A549 (cell line): ENCODE results near the gene MARK3. TPM values are rescaled to one million over a fixed set of nuclear protein-coding genes. Genes with fewer than 3 reads are reported as not detected.

ENCODE experiments used
- ATAC-seq, 2 experiments: fragments of 200-7000 bp in 1 of 2; fragments of >200 bp in 1 of 2; cut with Nextera tagmentation in 1 of 2; cut with Tn5 transposase in 1 of 2; 3 replicates each; pipeline versions ENCODE4 v1.8.0 to v1.9.1; 2018 to 2020; ENCODE audit warnings: mild to moderate bottlenecking in 1 of 2, moderate library complexity in 1 of 2
- CTCF ChIA-PET: fragments of 300-600 bp; sonication (Branson Sonifier 250); formaldehyde crosslinking; extraction: SDS; loops from one replicate; lab custom pipeline; 2021; ENCODE audit warnings: antibody characterized with exemption, inconsistent platforms; lab: Yijun Ruan, JAX
- POLR2A ChIA-PET: fragments of 350-600 bp; formaldehyde crosslinking; extraction: SDS; loops from one replicate; lab custom pipeline; 2021; ENCODE audit warnings: antibody characterized with exemption, inconsistent platforms; lab: Yijun Ruan, JAX
- DNase-seq, 2 experiments: peaks; one replicate each; pipeline versions ENCODE4 v3.0.0 to v3.0.0-alpha.2; 2011 to 2016; ENCODE audit warnings: low read depth in 1 of 2, low spot score in 1 of 2
- FAIRE-seq: peaks from 2 replicates; lab custom pipeline; 2011; peaks lifted over from hg19 to GRCh38; lab: Jason Lieb, UNC
- H3K27ac ChIP-seq, 2 experiments: fragments of >200 bp; sonication (Bioruptor Twin); formaldehyde crosslinking; 3 replicates each; pipeline ENCODE4 v1.5.1; 2016 to 2017
- H3K4me1 ChIP-seq: fragments of >200 bp; sonication (Bioruptor Twin); formaldehyde crosslinking; 3 replicates; pipeline ENCODE4 v1.6.1; 2016
- H3K4me2 ChIP-seq: fragments of >200 bp; sonication (Bioruptor Twin); formaldehyde crosslinking; 3 replicates; pipeline ENCODE4 v1.6.1; 2016
- H3K4me3 ChIP-seq: fragments of >200 bp; sonication (Bioruptor Twin); formaldehyde crosslinking; 3 replicates; pipeline ENCODE4 v1.5.1; 2016
- H3K9me3 ChIP-seq: fragments of >200 bp; sonication (Bioruptor Twin); formaldehyde crosslinking; 3 replicates; pipeline ENCODE4 v1.6.1; 2016
- BHLHE40 ChIP-seq: IDR thresholded peaks from 2 replicates; pipeline ENCODE4 v1.6.1; 2012; ENCODE audit warnings: low read depth, low read length, inconsistent platforms
- CBX2 ChIP-seq: fragments of 200-600 bp; sonication (generic); IDR thresholded peaks from 2 replicates; pipeline ENCODE4 v1.6.1; 2016; ENCODE audit warnings: low read depth, mild to moderate bottlenecking, borderline replicate concordance
- CEBPB ChIP-seq, 2 experiments: fragments of >200 bp in 1 of 2; sonication (Bioruptor Twin) in 1 of 2; formaldehyde crosslinking in 1 of 2; IDR thresholded peaks; 2 replicates each; pipeline ENCODE4 v1.6.1; 2012 to 2016
- CHD2 ChIP-seq: fragments of 150-350 bp; IDR thresholded peaks from 2 replicates; pipeline ENCODE4 v1.6.1; 2014; ENCODE audit warnings: low read length; ENCODE audit not compliant: partially characterized antibody
- EHF ChIP-seq: fragments of 250-450 bp; sonication (Bioruptor Pico); IDR thresholded peaks from 2 replicates; pipeline ENCODE4 v1.5.0; 2020; ENCODE audit warnings: mild to moderate bottlenecking
- ELK1 ChIP-seq: fragments of 150-350 bp; IDR thresholded peaks from 2 replicates; pipeline ENCODE4 v1.6.1; 2014; ENCODE audit warnings: low read depth, mild to moderate bottlenecking, low read length
- EP300 ChIP-seq, 2 experiments: fragments of >200 bp; sonication (Bioruptor Twin); formaldehyde crosslinking; IDR thresholded peaks; 2 replicates in 1 of 2; 3 replicates in 1 of 2; pipeline ENCODE4 v1.6.1; 2016 to 2017
- ESRRA ChIP-seq: fragments of 150-350 bp; IDR thresholded peaks from 2 replicates; pipeline ENCODE4 v1.6.1; 2014; ENCODE audit warnings: mild to moderate bottlenecking, low read length, borderline replicate concordance
- FOSL2 ChIP-seq, 2 experiments: fragments of 450-650 bp in 1 of 2; fragments of >200 bp in 1 of 2; sonication (Bioruptor Twin) in 1 of 2; formaldehyde crosslinking; IDR thresholded peaks; 2 replicates each; pipeline versions ENCODE4 v1.5.0 to v1.6.1; 2016 to 2020; ENCODE audit warnings: mild to moderate bottlenecking in 1 of 2, moderate library complexity in 1 of 2
- GATA3 ChIP-seq: IDR thresholded peaks from 2 replicates; pipeline ENCODE4 v1.6.1; 2012; ENCODE audit warnings: borderline replicate concordance
- HEYL ChIP-seq: fragments of 250-450 bp; sonication (Bioruptor Pico); IDR thresholded peaks from 2 replicates; pipeline ENCODE4 v1.8.0; 2021; ENCODE audit warnings: mild to moderate bottlenecking, moderate library complexity
- HOXB13 ChIP-seq: fragments of 250-450 bp; sonication (Bioruptor Pico); IDR thresholded peaks from 2 replicates; pipeline ENCODE4 v1.5.0; 2020; ENCODE audit warnings: low read depth, mild to moderate bottlenecking, moderate library complexity
- HOXB5 ChIP-seq: fragments of 250-450 bp; sonication (Bioruptor Pico); IDR thresholded peaks from 2 replicates; pipeline ENCODE4 v1.5.0; 2020; ENCODE audit warnings: mild to moderate bottlenecking, moderate library complexity
- JUN ChIP-seq, 2 experiments: fragments of >200 bp; sonication (Bioruptor Twin); formaldehyde crosslinking; IDR thresholded peaks; 2 replicates in 1 of 2; 3 replicates in 1 of 2; pipeline ENCODE4 v1.6.1; 2016 to 2017
- JUNB ChIP-seq: fragments of >200 bp; sonication (Bioruptor Twin); formaldehyde crosslinking; IDR thresholded peaks from 2 replicates; pipeline ENCODE4 v1.6.1; 2016
- KDM5A ChIP-seq: fragments of 200-600 bp; sonication (generic); IDR thresholded peaks from 2 replicates; pipeline ENCODE4 v1.6.1; 2016; ENCODE audit warnings: antibody characterized with exemption, mild to moderate bottlenecking
- MAZ ChIP-seq: fragments of 150-350 bp; IDR thresholded peaks from 2 replicates; pipeline ENCODE4 v1.6.1; 2014; ENCODE audit warnings: antibody characterized with exemption, low read depth, low read length, borderline replicate concordance
- MYC ChIP-seq: IDR thresholded peaks from 2 replicates; pipeline ENCODE4 v1.6.1; 2012; ENCODE audit warnings: mild to moderate bottlenecking, inconsistent platforms, low read length, improper control_type of control experiment, borderline replicate concordance
- NPAS2 ChIP-seq: fragments of 250-450 bp; sonication (Bioruptor Pico); IDR thresholded peaks from 2 replicates; pipeline ENCODE4 v1.8.0; 2022; ENCODE audit warnings: mild to moderate bottlenecking, moderate library complexity, borderline replicate concordance
- PHF8 ChIP-seq: fragments of 200-600 bp; sonication (generic); IDR thresholded peaks from 2 replicates; pipeline ENCODE4 v1.6.1; 2016; ENCODE audit warnings: low read depth, mild to moderate bottlenecking, antibody characterized with exemption, moderate library complexity, borderline replicate concordance
- RAD21 ChIP-seq, 2 experiments: fragments of >200 bp in 1 of 2; sonication (Bioruptor Twin) in 1 of 2; formaldehyde crosslinking in 1 of 2; IDR thresholded peaks in 1 of 2; conservative IDR thresholded peaks in 1 of 2; 2 replicates in 1 of 2; 3 replicates in 1 of 2; pipeline ENCODE4 v1.6.1; 2012 to 2018; ENCODE audit warnings: inconsistent platforms in 1 of 2
- REST ChIP-seq: fragments of 200-600 bp; sonication (generic); IDR thresholded peaks from 2 replicates; pipeline ENCODE4 v1.6.1; 2016; ENCODE audit warnings: antibody characterized with exemption, mild to moderate bottlenecking, moderate library complexity
- RFX5 ChIP-seq: fragments of 450-650 bp; IDR thresholded peaks from 2 replicates; pipeline ENCODE4 v1.7.1; 2014; ENCODE audit warnings: antibody characterized with exemption, mild to moderate bottlenecking, moderate library complexity
- SMC3 ChIP-seq: fragments of >200 bp; sonication (Bioruptor Twin); formaldehyde crosslinking; IDR thresholded peaks from 3 replicates; pipeline ENCODE4 v1.6.1; 2018; ENCODE audit warnings: inconsistent platforms
- TFCP2L1 ChIP-seq: fragments of 250-450 bp; sonication (Bioruptor Pico); IDR thresholded peaks from 2 replicates; pipeline ENCODE4 v1.5.0; 2021; ENCODE audit warnings: mild to moderate bottlenecking
- USF2 ChIP-seq: fragments of 450-650 bp; IDR thresholded peaks from 2 replicates; pipeline ENCODE4 v1.6.1; 2014; ENCODE audit warnings: antibody characterized with exemption
- ZC3H11A ChIP-seq: fragments of 450-650 bp; IDR thresholded peaks from 2 replicates; pipeline ENCODE4 v1.6.1; 2014; ENCODE audit warnings: antibody characterized with exemption, mild to moderate bottlenecking
- ZNF302 ChIP-seq: fragments of 250-450 bp; sonication (Bioruptor Pico); IDR thresholded peaks from 2 replicates; pipeline ENCODE4 v1.9.0; 2021; ENCODE audit warnings: inconsistent platforms, mild to moderate bottlenecking, moderate library complexity
- ZSCAN20 ChIP-seq: fragments of 250-450 bp; sonication (Bioruptor Pico); IDR thresholded peaks from 2 replicates; pipeline ENCODE4 v1.8.0; 2022; ENCODE audit warnings: mild to moderate bottlenecking, moderate library complexity
- WGBS: methylation state at CpG from one replicate; pipeline ENCODE4 v1.1.6; 2017; ENCODE audit errors: missing lambda C conversion rate; 5-methylcytosine and 5-hydroxymethylcytosine counted together
- polyA plus RNA-seq, 4 experiments: library from polyadenylated mRNA; depleted of rRNA in 3 of 4; stranded (reverse); fragments of >200 nt; fragmentation: RNase III in 1 of 4; extraction: RNeasy Plus Mini Kit Qiagen cat#74134 plus additional on column Dnase treatment in 1 of 4; gene quantifications; 2 replicates in 3 of 4; 3 replicates in 1 of 4; pipeline ENCODE4 v1.2.3, GENCODE V29; 2011 to 2017

MARK3 gene
- polyA plus RNA-seq, 2 of the 4 experiments (the other 2 are of a cell fraction), result 59.7 to 97.6 TPM

- TF ChIP-seq CHD2, result no peak
- TF ChIP-seq EHF, result no peak
- no peak for TF ChIP-seq TFCP2L1 (CRISPR knock-in tag)
- no peak for TF ChIP-seq KDM5A
- no peak for TF ChIP-seq CEBPB (IDR thresholded peaks at IDR 0.05)
- no peak for TF ChIP-seq CBX2
- TF ChIP-seq MYC, result no peak
- TF ChIP-seq SMC3, result no peak
- no peak for TF ChIP-seq REST
- no peak for TF ChIP-seq FOSL2 (IDR thresholded peaks at IDR 0.05)
- no peak for TF ChIP-seq FOSL2 (CRISPR knock-in tag; IDR thresholded peaks at IDR 0.05)
- TF ChIP-seq EP300 (IDR thresholded peaks at IDR 0.05), result no peak
- no peak for TF ChIP-seq PHF8
- TF ChIP-seq GATA3, result no peak
- TF ChIP-seq JUN (IDR thresholded peaks at IDR 0.05), result no peak
- no peak for TF ChIP-seq RAD21 (conservative IDR thresholded peaks at IDR 0.05 in 1 of 2, IDR thresholded peaks at IDR 0.05 in 1 of 2)
- no peak for TF ChIP-seq BHLHE40
- TF ChIP-seq ELK1, result no peak
- no peak for TF ChIP-seq ZC3H11A
- TF ChIP-seq HEYL (CRISPR knock-in tag), result no peak
- DNase-seq (no peak), ATAC-seq (peak; percentile 58 to 64; a peak in 4 of 6 replicates), FAIRE-seq (no peak)
- WGBS, result 52% methylated on average over 1 of the region's 1 CpG
- peaks cover 24% of the 10 kb centered on the region for H3K4me1 ChIP-seq
- ChIA-PET CTCF (interaction anchor here (1.1 to 1.3 kb wide), 2 partner anchors 25 to 29 kb away, joined by 4 read pairs; no protein-coding TSS in a partner anchor), POLR2A (no interaction called here)
- H3K27ac ChIP-seq, result peak overlapping the region in 1 of 2 experiments; percentile 54; a peak in 1 of 6 replicates
- H3K4me3 ChIP-seq, result no peak overlapping the region
- H3K4me2 ChIP-seq, result peak overlapping the region; percentile 5; the same call in 1 of the 3 replicates
- no peaks in the 10 kb centered on the region for H3K9me3 ChIP-seq
These were observed 37.8 kb downstream of the MARK3 start for GRCh38 chr14:103423050-103423461.

GRCh38 chr14:103427485-103428443 is 42.5 kb downstream of the MARK3 start:
- no peak for FAIRE-seq
- CTCF ChIA-PET, result interaction anchor here (0.7 to 2.5 kb wide), 5 partner anchors 23 to 323 kb away, joined by 3 to 8 read pairs (median 3); no protein-coding TSS in a partner anchor
- ATAC-seq, result peak in 1 of 2 experiments; percentile 33; a peak in 3 of 6 replicates
- Histone ChIP-seq H3K27ac (no peak overlapping the region), H3K9me3 (no peaks in the 10 kb centered on the region), H3K4me2 (no peak overlapping the region), H3K4me3 (no peak overlapping the region), H3K4me1 (peaks cover 20% of the 10 kb centered on the region)
- DNase-seq, result peak in 1 of 2 experiments; percentile 21
- WGBS, result 87% methylated on average over 3 of the region's 3 CpGs
- POLR2A ChIA-PET, result no interaction called here
- TF ChIP-seq HOXB5 (CRISPR knock-in tag), result peak; percentile 96
- peak; percentile 91; the same call in 1 of the 2 replicates for TF ChIP-seq ZNF302
- TF ChIP-seq ZSCAN20 (CRISPR knock-in tag), result peak; percentile 96
- TF ChIP-seq USF2, result no peak
- no peak for TF ChIP-seq ELK1
- TF ChIP-seq MAZ, result no peak
- TF ChIP-seq CBX2, result no peak
- TF ChIP-seq JUNB, result no peak
- TF ChIP-seq NPAS2 (CRISPR knock-in tag), result peak; percentile 34; the same call in 1 of the 2 replicates
- no peak for TF ChIP-seq RFX5
- no peak for TF ChIP-seq TFCP2L1 (CRISPR knock-in tag)
- peak; percentile 97 for TF ChIP-seq HOXB13 (CRISPR knock-in tag)
- no peak for TF ChIP-seq ESRRA
- TF ChIP-seq HEYL (CRISPR knock-in tag), result peak; percentile 84
- TF ChIP-seq PHF8, result no peak
